Activated CD4-positive, alpha-beta T cell treated with anti-CD3 and anti-CD28 coated beads, Interleukin-2, amount 50 U/mL, for 24 hours (primary cell): Measurements from ENCODE around the gene PRR30.

Source experiments
- DNase-seq, 2 donors: peaks; one replicate each; pipeline ENCODE4 v3.0.0-alpha.2; 2020; ENCODE audit warnings: low read depth in 1 of 2, low spot score in 1 of 2

The PRR30 gene

DNA sequence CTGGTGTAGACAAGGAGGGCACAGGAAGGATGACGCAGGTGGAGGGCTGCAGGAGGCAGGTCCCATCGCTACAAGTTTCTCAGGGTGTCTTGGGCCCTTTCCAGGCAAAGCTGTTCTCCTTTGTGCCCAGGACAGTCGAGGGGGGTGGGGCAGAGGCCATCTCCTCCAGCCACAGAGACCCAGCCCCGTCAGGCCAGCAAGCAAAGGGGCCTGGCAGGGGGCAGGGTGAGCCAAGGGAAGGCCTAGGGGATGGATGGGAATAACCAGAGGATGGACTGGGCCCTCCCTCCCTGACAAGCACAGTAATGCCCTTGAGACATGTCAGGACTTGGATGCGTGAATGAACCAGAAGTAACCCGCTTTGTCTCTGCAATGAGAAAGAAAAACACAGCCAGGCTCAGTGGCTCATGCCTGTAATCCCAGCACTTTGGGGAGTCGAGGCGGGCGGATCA is 15.9 kb upstream of the PRR30 start:
- no peak for DNase-seq

DNA sequence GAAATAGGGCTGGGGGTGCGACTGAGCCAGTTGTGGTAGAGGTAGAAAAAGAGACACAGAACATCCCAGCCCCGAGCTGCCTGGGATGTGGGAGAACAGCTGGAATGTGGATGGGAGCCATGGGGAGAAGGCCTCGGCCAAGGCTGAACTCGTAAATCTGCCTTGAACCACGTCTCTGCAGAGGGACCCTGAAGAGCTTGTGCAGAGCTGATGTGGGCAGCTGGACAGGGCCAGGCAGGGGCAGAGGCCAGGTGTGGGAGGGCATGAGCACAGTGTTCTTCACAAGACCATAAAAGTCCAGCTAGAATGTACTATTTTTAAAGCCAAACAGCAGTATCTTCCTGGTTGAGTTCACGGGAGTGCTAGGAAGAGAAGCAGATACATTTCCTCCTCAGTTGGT is 15.3 kb upstream of the PRR30 start:
- DNase-seq = no peak

DNA sequence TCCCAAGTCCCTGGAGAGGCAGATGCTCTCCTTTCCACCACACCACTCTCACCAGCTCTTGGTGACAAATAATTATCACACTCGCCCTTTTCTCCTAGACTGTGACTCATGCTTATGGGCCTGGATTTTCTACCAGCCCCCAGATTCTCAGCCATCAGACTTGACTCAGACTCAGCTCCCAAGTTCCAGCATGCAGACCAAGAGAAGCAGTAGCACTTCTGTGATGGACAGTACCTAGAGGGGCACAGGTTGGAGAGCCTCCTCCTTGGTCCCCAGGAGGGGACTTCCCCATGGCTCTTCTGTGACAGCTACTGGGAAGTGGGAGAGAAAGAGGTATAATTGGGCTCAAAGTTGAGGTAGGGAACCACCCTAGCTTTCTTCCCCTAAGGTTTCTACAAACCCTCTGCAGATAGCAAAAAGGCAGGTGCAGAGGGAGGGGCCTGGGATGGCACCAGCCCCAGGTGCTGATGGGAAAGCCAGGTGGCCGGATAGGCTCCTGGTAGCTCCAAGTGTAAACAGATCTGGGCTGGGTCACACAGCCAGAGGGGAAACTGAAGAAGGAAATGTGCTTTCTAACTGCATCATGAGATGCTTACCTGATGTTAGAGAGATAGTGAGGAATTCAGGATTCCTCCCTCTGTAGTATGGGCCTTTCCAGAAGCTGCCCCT is 13.7 kb upstream of the PRR30 start:
- DNase-seq = no peak

DNA sequence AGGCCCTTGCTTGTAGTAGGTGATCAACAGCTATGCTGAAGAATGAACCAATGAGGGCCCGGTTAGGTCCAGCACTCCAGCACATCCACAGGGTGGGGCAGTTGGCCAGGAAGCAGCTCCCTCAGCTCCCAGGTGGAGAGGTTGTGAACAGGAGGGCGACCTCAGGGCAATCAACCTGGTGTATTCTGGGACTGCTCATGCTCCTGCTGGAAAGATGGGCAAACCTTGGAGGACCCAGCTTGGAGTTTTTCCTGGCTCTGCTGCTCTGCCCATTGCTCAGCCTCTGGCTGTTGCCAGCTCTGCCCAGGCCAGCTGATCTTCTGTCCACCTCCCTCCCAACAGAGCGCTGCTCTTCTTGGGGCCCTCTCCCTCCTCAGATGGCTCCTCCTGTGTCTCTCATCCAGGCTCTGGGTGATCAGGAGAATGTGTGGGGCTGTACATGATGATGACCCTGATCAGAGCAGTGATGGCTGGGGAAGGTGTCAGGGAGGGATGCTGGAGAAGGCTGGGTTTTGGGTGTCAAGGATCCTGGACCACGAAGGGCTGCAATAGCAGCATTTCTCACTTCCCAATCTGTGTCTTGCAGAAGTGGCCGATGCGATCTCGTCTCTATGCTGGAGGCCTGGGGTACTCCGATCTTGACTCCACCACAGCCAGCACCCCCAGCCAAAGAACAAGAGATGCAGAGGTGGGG is 13.0 kb upstream of the PRR30 start:
- no peak for DNase-seq

DNA sequence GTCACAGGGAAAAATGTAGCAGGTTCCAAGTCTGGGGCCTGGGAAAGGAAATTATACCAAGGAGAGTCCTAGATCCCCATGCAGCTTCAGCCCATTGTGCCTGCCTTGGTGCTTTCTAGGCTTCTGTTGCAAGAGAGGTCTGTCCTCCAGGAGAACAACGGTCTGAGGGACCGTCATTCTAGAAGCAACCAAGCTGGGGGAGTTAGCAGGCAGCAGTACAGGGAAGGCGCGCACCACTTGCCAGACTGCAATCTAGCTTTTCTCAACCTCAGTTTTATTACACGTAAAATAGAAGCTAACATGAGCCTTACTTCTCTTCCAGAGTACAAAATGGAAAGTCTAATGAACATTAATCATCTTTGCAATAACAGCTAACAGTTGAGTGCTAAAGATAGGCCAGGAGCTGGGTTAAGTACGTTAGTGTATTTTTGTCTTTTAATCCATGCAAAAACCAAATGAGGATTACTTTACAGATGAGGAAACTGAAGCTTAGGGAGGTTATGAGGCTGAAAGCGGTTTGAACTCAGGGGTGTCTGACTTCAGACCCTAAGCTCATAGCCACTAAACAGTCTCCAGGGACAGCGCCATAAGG is 11.5 kb upstream of the PRR30 start:
- no peak for DNase-seq

DNA sequence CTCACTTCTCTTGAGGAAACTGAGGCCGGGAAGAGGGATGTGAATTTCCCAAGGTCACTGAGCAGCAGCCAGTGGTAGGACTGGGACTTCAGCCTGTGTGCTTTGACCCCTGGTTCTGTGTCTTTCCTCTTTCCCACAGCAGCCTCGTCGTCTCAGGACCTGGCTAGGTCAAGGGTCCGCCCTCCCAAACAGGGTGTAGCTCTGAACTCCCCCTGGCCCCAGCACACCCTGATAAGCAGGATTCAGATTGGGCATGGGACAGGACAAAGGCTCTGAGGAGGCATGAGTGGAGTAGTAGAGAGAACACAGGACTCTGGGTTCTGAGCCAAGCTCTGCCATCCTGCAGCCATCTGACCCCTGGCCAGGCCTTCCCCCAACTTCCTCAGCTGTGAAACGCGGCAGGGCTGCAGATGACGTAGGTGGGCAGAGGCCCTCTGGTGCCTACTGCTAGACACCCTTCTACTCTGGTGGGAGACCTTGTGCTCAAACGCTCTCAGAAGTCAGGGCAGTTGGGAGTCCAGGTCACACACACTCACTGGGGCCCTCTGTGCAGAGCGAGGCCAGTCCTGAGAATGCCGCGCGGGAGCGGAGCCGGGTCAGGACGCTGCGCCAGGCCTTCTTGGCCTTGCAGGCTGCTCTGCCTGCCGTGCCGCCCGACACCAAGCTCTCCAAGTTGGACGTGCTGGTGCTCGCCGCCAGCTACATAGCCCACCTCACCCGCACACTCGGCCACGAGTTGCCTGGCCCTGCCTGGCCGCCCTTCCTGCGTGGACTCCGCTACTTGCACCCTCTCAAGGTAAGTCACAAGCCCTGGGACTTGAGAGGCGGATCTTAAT is 10.6 kb upstream of the PRR30 start:
- no peak for DNase-seq

DNA sequence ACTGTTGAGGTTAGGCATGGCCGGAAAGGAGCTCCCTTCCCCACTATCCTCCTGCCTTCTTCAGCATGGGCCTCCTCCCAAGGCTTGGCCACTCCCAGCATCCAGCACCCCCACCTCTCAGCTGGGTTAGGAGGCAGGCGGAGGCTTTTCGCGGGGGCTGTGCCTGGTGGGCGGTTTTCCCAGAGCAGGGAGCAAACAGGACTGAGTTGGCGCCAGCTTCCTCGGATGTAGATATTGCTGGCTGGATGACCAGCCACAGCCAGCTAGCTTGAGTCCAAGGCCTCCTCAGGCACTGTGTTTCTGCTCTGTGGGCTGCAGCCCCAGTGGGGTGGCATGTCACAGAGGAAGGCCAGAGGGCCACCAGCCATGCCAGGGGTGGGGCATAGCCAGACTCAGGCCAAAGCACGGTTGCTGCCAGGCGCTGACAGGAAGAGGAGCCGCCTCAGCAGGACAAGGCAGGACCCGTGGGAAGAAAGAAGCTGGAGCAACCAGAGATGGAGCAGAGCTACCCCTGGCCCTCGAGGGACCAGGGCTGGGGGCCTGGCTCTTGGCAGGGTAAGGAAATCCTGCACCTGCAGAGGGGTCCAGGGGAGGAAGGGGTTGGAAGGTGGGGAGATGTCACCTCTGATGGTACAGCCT is 9.7 kb upstream of the PRR30 start, which contains the start of gene TCF23:
Gene TCF23, plus strand, starts transcription at position 204 of the 639 bp plus-strand sequence. Its CDS starts 130 bp downstream, at position 334.
- no peak for DNase-seq

DNA sequence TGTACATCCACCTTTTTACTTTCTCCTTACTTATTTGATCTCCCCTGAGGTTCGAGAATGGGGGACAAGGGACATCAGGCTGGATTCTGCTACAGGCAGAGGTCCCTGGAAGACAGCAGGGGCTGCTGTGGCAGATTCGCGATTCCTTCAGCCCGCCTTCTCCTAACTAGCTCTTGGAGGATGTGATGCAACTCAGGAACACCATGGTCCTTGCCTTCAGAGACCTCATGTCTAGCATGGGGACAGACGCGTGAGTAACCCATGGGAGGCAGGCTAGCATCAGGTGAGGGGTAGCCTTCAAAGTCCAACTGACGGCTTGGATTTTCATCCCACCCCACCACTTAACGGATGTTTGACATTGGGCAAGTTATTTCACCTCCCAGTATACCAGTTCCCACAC is 8.7 kb upstream of the PRR30 start:
- DNase-seq = no peak

DNA sequence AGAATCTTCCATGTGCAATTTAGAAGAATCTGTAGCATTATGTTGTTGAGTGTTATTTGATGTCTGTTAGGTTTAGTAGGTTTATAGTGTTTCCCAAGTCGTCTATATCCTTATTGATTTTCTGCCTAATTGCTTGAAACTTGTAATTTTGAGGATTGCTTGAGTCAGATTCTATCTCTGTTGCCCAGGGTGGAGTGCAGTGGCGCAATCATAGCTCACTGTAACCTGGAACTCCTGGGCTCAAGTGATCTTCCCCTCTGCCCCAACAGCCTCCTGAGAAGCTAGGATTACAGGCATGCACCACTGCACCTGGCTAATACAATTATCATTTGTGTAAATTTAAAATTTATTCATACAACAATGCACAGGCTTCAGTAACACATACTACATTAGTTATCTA is 6.5 kb upstream of the PRR30 start:
- DNase-seq = no peak

DNA sequence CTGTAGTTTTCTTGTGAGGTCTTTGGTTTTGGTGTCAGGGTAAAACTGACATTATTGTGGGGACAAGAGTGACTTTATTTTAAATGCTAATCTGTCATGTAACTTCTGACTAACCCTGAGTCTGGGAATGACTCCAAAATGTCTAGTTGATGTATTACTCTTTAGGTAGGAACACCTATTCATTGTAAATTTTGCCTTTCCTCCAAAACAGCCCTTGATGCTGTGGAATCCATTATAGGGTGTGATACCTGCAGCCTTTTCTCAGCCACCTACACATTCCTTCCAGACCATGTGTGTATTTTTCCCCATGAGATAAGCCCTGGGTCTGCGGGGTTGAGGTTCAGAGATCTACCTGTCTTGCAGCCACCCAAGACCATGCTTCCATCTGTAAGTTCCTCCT is 4.1 kb upstream of the PRR30 start:
- no peak for DNase-seq

DNA sequence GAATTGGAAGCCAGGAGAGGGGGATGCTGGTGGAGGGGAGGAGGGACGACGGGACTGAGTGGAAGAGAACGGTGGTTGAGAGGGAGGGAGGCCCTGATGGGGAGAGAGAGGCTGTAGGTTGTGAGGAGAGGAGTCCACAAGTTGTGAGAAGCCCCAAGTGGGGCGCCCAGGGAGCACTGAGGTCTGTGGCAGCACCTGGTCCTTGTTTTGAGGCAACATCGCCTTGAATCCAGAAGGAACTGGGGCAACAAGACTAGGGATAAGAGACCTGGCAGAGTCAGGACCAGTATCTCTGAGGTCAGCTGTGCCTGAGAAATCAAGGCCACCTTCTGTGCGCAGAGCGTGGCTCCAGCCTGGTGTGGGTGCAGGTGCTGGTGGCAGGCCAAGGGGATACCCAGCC is 1.1 kb downstream of the PRR30 start:
- no peak for DNase-seq

DNA sequence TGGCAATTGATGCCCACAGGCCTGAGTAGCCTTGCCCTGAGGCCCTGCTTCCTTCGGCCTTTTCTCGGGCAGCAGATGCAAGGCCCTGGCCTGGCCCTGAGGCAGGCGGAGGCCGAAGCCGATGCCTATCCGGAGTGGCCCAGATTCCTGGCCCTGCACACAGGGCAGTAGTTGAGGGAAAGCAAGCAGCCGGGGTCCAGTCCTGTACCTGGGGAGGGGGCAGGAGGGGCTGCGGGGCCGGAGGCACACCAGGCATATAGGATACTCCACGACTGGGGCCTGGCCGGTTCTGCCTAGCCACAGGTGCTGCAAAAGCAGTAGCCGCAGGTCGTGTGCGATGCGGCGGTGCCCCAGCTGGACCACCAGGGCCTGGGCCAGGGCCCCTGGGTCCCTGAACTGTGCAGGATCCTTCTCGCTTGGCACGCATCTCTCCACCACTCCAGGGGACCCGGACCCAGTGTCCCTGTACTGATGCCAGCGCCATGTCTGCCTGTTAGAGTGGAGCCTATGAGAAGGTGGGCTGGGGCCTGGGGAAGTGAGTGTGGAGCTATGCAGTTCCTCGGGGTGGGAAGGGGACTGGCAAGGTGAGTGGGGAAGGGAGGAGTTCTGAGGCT is 1.8 kb downstream of the PRR30 start:
- DNase-seq = no peak

DNA sequence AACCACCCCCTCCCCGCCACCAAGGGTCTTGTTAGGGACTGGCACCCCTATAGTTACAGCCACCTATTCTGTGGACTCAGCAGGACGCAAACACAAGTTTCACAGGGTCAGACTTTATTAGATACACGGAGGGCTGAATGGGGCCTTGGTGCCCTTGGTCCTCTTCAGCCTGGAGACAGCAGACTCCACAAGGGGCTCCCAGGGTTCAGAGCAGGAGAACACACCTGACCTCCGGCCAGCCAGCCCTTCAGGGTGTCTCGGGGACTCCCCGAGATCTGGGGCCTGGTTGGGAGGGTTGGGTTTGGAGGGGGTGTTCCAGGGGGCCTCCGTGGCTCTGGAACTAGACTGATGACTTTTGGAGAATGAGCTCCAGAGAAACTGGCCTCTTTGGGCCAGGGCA is 2.5 kb downstream of the PRR30 start:
- no peak for DNase-seq

DNA sequence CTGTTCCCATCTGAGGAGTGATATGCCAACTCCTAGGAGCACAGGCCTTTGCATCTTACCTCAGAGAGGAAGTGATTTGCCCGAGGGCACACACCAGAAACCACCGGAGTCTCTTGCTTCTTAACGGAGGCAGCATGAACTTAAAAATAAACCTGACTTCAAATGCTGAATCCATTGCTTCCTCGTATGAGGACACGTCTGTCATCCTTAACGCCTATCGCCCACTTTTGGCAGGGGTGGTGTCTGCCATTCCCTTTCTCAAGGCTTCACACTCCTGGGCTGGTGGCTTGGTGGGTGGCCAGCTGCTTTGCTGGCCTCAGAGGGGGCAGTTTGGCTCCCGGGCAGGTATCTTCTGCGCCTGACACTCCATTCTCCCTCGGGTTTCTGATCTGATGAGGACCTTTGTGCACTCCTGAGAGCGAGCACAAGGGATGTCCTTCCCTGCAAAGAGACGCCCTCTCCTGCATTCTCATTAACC is 3.7 kb downstream of the PRR30 start:
- no peak for DNase-seq

DNA sequence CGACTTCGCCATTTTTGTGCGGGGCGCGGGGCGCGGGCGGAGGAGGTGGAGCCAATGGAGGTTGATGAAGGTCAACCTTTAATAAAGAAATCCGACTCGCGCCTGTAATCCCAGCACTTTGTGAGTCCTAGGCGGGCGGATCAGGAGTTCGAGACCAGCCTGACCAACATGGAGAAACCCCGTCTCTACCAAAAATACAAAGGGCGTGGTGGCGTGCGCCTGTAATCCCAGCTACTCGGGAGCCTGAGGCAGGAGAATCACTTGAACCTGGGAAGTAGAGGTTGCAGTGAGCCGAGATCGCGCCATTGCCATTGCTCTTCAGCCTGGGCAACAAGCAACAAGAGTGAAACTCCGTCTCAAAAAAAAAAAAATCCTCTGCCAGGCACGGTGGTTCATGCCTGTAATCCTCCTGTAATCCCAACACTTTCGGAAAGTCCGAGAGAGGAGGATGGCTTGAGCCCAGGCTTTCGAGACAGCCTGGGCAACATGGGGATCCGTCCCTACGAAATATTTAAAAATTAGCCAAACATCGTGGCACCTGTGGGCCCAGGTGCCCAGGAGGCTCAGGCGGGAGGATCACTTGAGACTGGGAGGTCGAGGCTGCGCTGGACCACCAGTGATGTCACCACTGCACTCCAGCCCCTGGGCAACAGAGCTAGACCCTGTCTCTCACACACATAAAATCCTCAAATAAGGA is 4.3 kb downstream of the PRR30 start:
- DNase-seq = no peak

DNA sequence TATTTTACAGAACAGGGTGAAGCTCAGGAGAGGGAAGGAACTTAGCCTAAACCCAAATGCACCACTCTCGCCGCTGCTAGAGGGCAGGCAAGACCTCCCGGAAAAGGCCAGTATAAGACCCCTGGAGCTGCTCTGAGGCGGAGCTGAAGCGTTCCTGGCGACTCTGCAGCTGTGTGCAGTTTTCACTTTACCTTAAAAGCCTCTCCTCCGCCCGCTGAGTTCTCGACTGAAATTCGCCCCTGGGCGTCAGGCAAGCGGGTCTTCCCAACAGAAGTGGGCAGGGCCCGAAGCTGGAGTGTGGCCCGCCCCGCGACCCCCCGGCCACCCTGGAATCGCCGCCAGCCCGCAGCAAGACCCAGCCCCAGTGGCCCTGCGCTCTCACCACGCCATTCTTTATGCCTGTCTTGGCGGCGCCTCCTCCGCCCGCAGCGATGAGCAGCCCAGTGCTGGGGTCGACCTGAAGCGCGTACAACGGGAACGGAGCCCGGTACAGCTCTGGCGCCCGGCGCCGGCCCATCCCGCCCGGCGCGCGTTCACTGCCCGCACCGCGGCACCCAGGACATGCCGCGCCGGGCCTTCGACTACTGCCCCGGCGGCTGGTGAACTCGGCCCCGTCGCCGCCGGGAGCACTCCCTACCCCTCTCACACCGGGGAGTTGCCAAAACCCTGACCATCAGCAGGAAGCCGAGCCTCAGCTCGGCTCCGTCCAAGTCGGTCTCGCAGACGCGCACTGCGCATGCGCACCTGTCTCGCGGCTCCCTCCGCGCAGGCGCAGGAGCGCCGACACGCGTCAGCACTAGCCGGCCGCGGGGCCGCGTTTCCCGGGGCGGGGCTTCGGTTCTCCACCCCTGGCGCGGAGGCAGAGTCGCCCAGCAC is 5.1 kb downstream of the PRR30 start, which contains the start of gene PREB:
Gene PREB, minus strand, starts transcription at position 732 of the 876 bp plus-strand sequence. Its CDS starts 215 bp downstream, at position 517.
- peak; percentile 96 for DNase-seq

DNA sequence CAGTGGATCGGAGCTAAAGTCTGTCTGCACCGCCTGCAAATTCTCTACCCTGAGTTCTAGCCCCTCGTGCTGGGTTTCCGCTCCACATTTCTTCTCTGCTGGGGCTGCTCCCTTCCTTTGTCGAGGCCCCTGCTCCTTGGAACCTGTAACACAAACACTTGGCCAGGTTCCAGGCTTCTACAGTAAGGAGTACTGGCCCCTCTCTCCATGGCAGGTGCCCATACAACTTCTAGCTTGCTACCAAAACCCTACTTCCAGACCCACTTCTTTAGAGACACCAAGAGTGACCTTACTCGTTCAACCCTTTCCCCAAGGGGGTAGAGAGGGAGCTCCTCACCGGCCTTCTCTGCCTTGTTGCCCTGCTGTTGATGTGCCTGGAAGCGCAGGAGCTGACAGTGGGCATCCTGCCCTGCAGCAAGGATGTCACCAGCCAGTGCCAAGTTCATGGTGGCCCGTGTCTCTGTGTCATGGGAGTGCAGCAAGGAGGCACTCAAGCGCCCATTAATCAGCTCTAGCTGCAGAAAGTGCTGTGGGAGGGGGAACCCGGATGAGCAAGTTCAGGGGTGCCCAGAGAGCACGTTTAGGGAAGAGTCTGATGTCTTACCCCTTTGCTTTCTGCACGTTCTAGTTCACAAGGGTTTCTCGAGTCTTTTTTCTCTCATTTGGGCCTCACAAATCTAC is 5.9 kb downstream of the PRR30 start:
- DNase-seq = peak in 1 of 2 donors; percentile 8

DNA sequence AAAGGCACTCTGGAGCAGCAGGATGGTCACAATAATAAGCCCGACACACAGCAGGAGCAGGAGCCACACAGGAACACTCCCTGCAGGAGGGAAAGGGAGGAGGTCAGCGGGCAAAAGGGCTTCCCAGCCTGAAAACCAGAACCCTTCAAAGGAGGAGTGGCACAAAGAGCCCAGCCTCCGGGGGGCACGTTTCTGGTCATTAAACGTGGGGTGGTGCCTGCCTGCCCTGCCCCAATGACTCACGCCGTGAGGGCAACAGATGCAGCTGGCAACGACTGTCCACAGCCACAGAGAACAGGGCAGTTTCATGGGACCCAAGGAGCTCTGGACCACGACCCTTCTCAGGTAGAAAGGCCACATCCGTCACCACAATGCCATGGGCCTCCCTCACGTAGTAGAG is 7.8 kb downstream of the PRR30 start:
- DNase-seq = no peak
